ENCODE data around the gene SHC3. TPM values are rescaled to one million over a fixed set of nuclear protein-coding genes. Genes with fewer than 3 reads are reported as not detected.

The SHC3 gene
- total RNA-seq, 2 experiments from 2014 or later, result 0.03 TPM; not detected in 1

DNA sequence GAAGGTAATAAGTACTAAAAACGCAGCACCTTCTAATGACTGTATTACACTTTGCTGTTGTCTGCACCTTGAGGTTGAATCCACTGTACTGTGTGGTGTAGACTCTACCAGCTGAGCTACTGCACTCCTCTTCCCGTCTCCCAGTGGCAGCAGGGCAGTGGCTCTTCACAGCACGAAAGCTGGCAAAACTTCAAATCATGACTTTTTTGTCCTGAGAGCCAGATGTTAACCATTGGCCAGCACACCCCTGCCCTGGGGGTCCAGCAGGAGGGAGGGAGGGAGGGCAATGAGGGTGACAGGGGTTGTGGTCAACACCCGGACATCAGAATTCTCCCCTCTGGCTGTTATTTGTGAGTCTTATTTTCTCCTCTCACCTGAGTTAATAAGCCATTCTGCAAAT is 11.8 kb downstream of the SHC3 start:
- H3K4me1 ChIP-seq (ENCODE audit: insufficient read depth, low read length, poor library complexity, severe bottlenecking), result no peaks in the 10 kb centered on the region
- intact Hi-C loops (cut with micrococcal nuclease; ENCODE audit: unreplicated experiment), result no loop called here
- no TSS peak for BruUV-seq (replicated peaks)
- no peaks in the 10 kb centered on the region for H3K79me2 ChIP-seq (ENCODE audit: insufficient read depth, low read depth, low read length)
- no peak overlapping the region for H2AFZ ChIP-seq (ENCODE audit: low read length)
- H3K4me2 ChIP-seq (ENCODE audit: low read length), result no peak overlapping the region
- ChIA-PET POLR2A (no interaction called here), CTCF (ENCODE audit: unreplicated experiment) (no interaction called here)
- no peak overlapping the region for H3K27ac ChIP-seq (ENCODE audit: low read depth, low read length, poor library complexity, severe bottlenecking)
- H3K4me3 ChIP-seq (ENCODE audit: low read depth, low read length, poor library complexity, severe bottlenecking), result no peak overlapping the region
- no peaks in the 10 kb centered on the region for H3K9me3 ChIP-seq (ENCODE audit: low read length)
- H3K9me2 ChIP-seq (ENCODE audit: insufficient read depth, low read length), result no peaks in the 10 kb centered on the region
- H3K36me3 ChIP-seq (ENCODE audit: insufficient read depth, low read length), result no peaks in the 10 kb centered on the region
- no peak for DNase-seq (ENCODE audit: low spot score)
- no peak for TF ChIP-seq EZH2phosphoT487 (IDR thresholded peaks at IDR 0.05; ENCODE audit: borderline replicate concordance, low read depth, low read length)
- TF ChIP-seq, protein P1, sequence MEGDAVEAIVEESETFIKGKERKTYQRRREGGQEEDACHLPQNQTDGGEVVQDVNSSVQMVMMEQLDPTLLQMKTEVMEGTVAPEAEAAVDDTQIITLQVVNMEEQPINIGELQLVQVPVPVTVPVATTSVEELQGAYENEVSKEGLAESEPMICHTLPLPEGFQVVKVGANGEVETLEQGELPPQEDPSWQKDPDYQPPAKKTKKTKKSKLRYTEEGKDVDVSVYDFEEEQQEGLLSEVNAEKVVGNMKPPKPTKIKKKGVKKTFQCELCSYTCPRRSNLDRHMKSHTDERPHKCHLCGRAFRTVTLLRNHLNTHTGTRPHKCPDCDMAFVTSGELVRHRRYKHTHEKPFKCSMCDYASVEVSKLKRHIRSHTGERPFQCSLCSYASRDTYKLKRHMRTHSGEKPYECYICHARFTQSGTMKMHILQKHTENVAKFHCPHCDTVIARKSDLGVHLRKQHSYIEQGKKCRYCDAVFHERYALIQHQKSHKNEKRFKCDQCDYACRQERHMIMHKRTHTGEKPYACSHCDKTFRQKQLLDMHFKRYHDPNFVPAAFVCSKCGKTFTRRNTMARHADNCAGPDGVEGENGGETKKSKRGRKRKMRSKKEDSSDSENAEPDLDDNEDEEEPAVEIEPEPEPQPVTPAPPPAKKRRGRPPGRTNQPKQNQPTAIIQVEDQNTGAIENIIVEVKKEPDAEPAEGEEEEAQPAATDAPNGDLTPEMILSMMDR (conservative IDR thresholded peaks at IDR 0.05; ENCODE audit: low read length), result no peak
- no peaks in the 10 kb centered on the region for H4K20me1 ChIP-seq (ENCODE audit: insufficient read depth, low read length)

DNA sequence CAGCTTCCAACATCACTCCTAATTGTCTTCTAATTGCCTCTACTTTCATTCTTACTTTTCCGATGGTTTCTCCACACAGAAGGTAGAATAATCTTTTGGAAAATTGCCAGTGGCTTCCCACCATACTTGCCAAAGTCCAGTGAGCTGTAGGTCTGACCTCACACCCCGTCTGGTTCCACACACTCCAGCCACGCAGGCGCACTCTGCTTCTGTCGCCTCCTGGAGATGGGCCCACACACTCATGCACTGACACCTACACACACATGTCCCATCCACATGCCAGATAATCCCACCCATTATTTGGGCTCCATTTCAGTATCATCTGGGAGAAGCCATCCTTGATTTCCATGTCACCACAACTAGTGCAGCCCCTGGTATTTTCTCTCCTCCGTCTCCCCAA is 12.7 kb downstream of the SHC3 start:
- Histone ChIP-seq H3K9me2 (ENCODE audit: insufficient read depth, low read length) (no peaks in the 10 kb centered on the region), H3K79me2 (ENCODE audit: insufficient read depth, low read depth, low read length) (no peaks in the 10 kb centered on the region), H3K9me3 (ENCODE audit: low read length) (no peaks in the 10 kb centered on the region), H3K27ac (ENCODE audit: low read depth, low read length, poor library complexity, severe bottlenecking) (no peak overlapping the region), H4K20me1 (ENCODE audit: insufficient read depth, low read length) (no peaks in the 10 kb centered on the region), H3K4me2 (ENCODE audit: low read length) (no peak overlapping the region), H3K4me3 (ENCODE audit: low read depth, low read length, poor library complexity, severe bottlenecking) (no peak overlapping the region), H2AFZ (ENCODE audit: low read length) (no peak overlapping the region), H3K36me3 (ENCODE audit: insufficient read depth, low read length) (no peaks in the 10 kb centered on the region), H3K4me1 (ENCODE audit: insufficient read depth, low read length, poor library complexity, severe bottlenecking) (no peaks in the 10 kb centered on the region)
- BruUV-seq (replicated peaks), result no TSS peak
- TF ChIP-seq EZH2phosphoT487 (IDR thresholded peaks at IDR 0.05; ENCODE audit: borderline replicate concordance, low read depth, low read length), result no peak
- TF ChIP-seq, protein P1 (conservative IDR thresholded peaks at IDR 0.05; ENCODE audit: low read length), result no peak
- ChIA-PET CTCF (ENCODE audit: unreplicated experiment) (no interaction called here), POLR2A (no interaction called here)
- intact Hi-C loops (cut with micrococcal nuclease; ENCODE audit: unreplicated experiment), result no loop called here
- no peak for DNase-seq (ENCODE audit: low spot score)

DNA sequence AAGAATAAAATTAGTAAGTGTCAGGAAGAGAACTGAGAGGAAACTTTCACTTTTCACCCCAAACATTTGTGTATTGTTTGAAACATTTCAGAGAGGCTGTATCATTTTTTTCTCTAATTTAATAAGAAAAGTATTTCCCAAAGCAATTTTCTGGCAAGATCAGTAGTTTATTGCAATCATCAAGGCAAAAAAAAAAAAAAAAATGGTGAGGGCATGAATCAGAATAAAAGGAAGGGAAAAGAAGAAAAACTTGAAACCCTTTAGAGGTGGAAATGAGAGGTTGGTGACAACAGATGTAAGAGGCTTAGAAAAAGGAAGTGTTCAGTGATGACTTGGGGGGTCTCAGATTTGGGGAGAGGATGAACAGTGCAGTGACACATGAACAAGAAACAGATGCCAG is 13.3 kb downstream of the SHC3 start:
- TF ChIP-seq, protein P1 (conservative IDR thresholded peaks at IDR 0.05; ENCODE audit: low read length), result no peak
- TF ChIP-seq EZH2phosphoT487 (IDR thresholded peaks at IDR 0.05; ENCODE audit: borderline replicate concordance, low read depth, low read length), result no peak
- no peak for DNase-seq (ENCODE audit: low spot score)
- ChIA-PET POLR2A (no interaction called here), CTCF (ENCODE audit: unreplicated experiment) (no interaction called here)
- Histone ChIP-seq H2AFZ (ENCODE audit: low read length) (no peak overlapping the region), H3K9me3 (ENCODE audit: low read length) (no peaks in the 10 kb centered on the region), H4K20me1 (ENCODE audit: insufficient read depth, low read length) (no peaks in the 10 kb centered on the region), H3K79me2 (ENCODE audit: insufficient read depth, low read depth, low read length) (no peaks in the 10 kb centered on the region), H3K27ac (ENCODE audit: low read depth, low read length, poor library complexity, severe bottlenecking) (no peak overlapping the region), H3K4me2 (ENCODE audit: low read length) (no peak overlapping the region), H3K36me3 (ENCODE audit: insufficient read depth, low read length) (no peaks in the 10 kb centered on the region), H3K4me1 (ENCODE audit: insufficient read depth, low read length, poor library complexity, severe bottlenecking) (no peaks in the 10 kb centered on the region), H3K4me3 (ENCODE audit: low read depth, low read length, poor library complexity, severe bottlenecking) (no peak overlapping the region), H3K9me2 (ENCODE audit: insufficient read depth, low read length) (no peaks in the 10 kb centered on the region)
- BruUV-seq (replicated peaks), result no TSS peak
- intact Hi-C loops (cut with micrococcal nuclease; ENCODE audit: unreplicated experiment), result no loop called here
